Endothelial cell of umbilical vein (primary cell): Measurements from ENCODE around the gene SAP25. TPM values are rescaled to one million over a fixed set of nuclear protein-coding genes. Genes with fewer than 3 reads are reported as not detected.

ENCODE experiments used
- BruUV-seq: library from RNA; stranded (reverse); fragments of 400-500 nt; replicated peaks from 2 replicates; lab custom pipeline; 2021; lab: Mats Ljungman, UMichigan
- CTCF ChIA-PET: fragments of 300-600, 350-600 bp; sonication (Branson Sonifier 250); formaldehyde crosslinking; loops from one replicate; lab custom pipeline; 2021; ENCODE audit warnings: antibody characterized with exemption, inconsistent platforms; lab: Charles Lee
- POLR2A ChIA-PET: fragments of 300-600, 350-600 bp; sonication (Branson Sonifier 250); formaldehyde crosslinking; loops from one replicate; lab custom pipeline; 2021; ENCODE audit warnings: antibody characterized with exemption, inconsistent platforms; lab: Charles Lee
- DNase-seq: peaks from one replicate; pipeline ENCODE4 v3.0.0-alpha.2; 2011; ENCODE audit warnings: low read depth, low spot score
- FAIRE-seq: peaks from 2 replicates; lab custom pipeline; 2011; peaks lifted over from hg19 to GRCh38; lab: Jason Lieb, UNC
- H2AFZ ChIP-seq: 2 replicates; pipeline ENCODE4 v1.6.0; 2012; ENCODE audit warnings: low read depth, low read length, control low read depth, inconsistent platforms
- H3K27ac ChIP-seq: 2 replicates; pipeline ENCODE4 v1.5.1; 2011; ENCODE audit warnings: low read depth, mild to moderate bottlenecking, control low read depth, low read length, moderate library complexity; ENCODE audit not compliant: insufficient read depth
- H3K27me3 ChIP-seq, 2 experiments: 2 replicates each; pipeline versions ENCODE4 v1.6.0 to v1.6.1; 2011; ENCODE audit warnings: low read length in 2 of 2, mixed read lengths in 1 of 2; ENCODE audit not compliant: control insufficient read depth in 2 of 2, insufficient read depth in 2 of 2
- H3K36me3 ChIP-seq, 2 experiments: 2 replicates in 1 of 2; 3 replicates in 1 of 2; pipeline ENCODE4 v1.5.1; 2011; ENCODE audit warnings: low read length in 2 of 2, mild to moderate bottlenecking in 1 of 2, moderate library complexity in 1 of 2; ENCODE audit not compliant: control insufficient read depth in 2 of 2, insufficient read depth in 2 of 2; ENCODE audit errors: extremely low read depth in 1 of 2
- H3K4me1 ChIP-seq: 3 replicates; pipeline ENCODE4 v1.5.1; 2011; ENCODE audit warnings: mild to moderate bottlenecking, low read length; ENCODE audit not compliant: control insufficient read depth, insufficient read depth; ENCODE audit errors: extremely low read depth
- H3K4me2 ChIP-seq: 2 replicates; pipeline ENCODE4 v1.6.1; 2011; ENCODE audit warnings: low read length, control low read depth, mixed read lengths; ENCODE audit not compliant: insufficient read depth
- H3K4me3 ChIP-seq, 3 experiments: fragments of 200-600 bp in 1 of 3; sonication (generic), shearing (Covaris generic) in 1 of 3; replicated peaks in 1 of 3; 2 replicates each; pipeline ENCODE4 v1.5.1; 2011 to 2016; ENCODE audit warnings: control low read depth in 3 of 3, low read length in 3 of 3, mild to moderate bottlenecking in 2 of 3, inconsistent platforms in 1 of 3, low read depth in 1 of 3, moderate library complexity in 1 of 3; ENCODE audit not compliant: insufficient read depth in 1 of 3
- H3K79me2 ChIP-seq: 2 replicates; pipeline ENCODE4 v1.6.0; 2012; ENCODE audit warnings: low read length, inconsistent platforms; ENCODE audit not compliant: control insufficient read depth, insufficient read depth
- H3K9ac ChIP-seq: replicated peaks from 2 replicates; pipeline ENCODE3; 2011; ENCODE audit warnings: low read length, control low read depth; ENCODE audit not compliant: insufficient read depth; ENCODE audit errors: extremely low read depth
- H3K9me1 ChIP-seq: replicated peaks from 3 replicates; pipeline ENCODE4 v1.6.0; 2011; ENCODE audit warnings: mild to moderate bottlenecking, low read length; ENCODE audit not compliant: control insufficient read depth, insufficient read depth; ENCODE audit errors: extremely low read depth
- H3K9me3 ChIP-seq: replicated peaks from 2 replicates; pipeline ENCODE4 v1.5.1; 2012; ENCODE audit warnings: low read length, inconsistent platforms; ENCODE audit not compliant: control insufficient read depth, insufficient read depth
- H4K20me1 ChIP-seq: replicated peaks from 2 replicates; pipeline ENCODE3; 2011; ENCODE audit warnings: mild to moderate bottlenecking, low read length; ENCODE audit not compliant: control insufficient read depth, insufficient read depth; ENCODE audit errors: extremely low read depth
- EZH2 ChIP-seq: IDR thresholded peaks from 2 replicates; pipeline ENCODE4 v1.6.1; 2012; ENCODE audit warnings: borderline replicate concordance, low read depth, mild to moderate bottlenecking, moderate library complexity, low read length, inconsistent platforms; ENCODE audit not compliant: severe bottlenecking
- FOS ChIP-seq: IDR thresholded peaks from 2 replicates; pipeline ENCODE4 v1.6.1; 2011; ENCODE audit warnings: mild to moderate bottlenecking, low read length, moderate library complexity, borderline replicate concordance; ENCODE audit not compliant: insufficient read depth
- GATA2 ChIP-seq: IDR thresholded peaks from 2 replicates; pipeline ENCODE4 v1.7.0; 2011; ENCODE audit warnings: low read depth, mild to moderate bottlenecking, moderate library complexity, mixed read lengths, low read length; ENCODE audit not compliant: insufficient read length, insufficient read depth
- JUN ChIP-seq: IDR thresholded peaks from 2 replicates; pipeline ENCODE4 v1.6.1; 2011; ENCODE audit warnings: borderline replicate concordance, low read depth; ENCODE audit not compliant: insufficient read length, insufficient read depth
- MAX ChIP-seq: IDR thresholded peaks from 2 replicates; pipeline ENCODE4 v1.6.1; 2011; ENCODE audit not compliant: insufficient read depth, insufficient read length
- MYC ChIP-seq: IDR thresholded peaks from one replicate; pipeline ENCODE4 v1.6.1; 2011; ENCODE audit warnings: mild to moderate bottlenecking, low read depth, low read length
- POLR2A ChIP-seq: IDR thresholded peaks from 2 replicates; pipeline ENCODE4 v1.6.1; 2012; ENCODE audit warnings: low read depth, mild to moderate bottlenecking, control low read depth, low read length
- POLR2AphosphoS5 ChIP-seq: IDR thresholded peaks from 2 replicates; pipeline ENCODE4 v1.6.1; 2012; ENCODE audit warnings: low read depth, mild to moderate bottlenecking, control low read depth, low read length, moderate library complexity; ENCODE audit not compliant: insufficient read depth
- dilution Hi-C: fragments of 300-500 bp; cut with MboI; formaldehyde crosslinking; loops from one replicate; pipeline ENCODE4 v1.15.0; 2019; ENCODE audit warnings: low sequenced_read_pairs; ENCODE audit not compliant: extremely low pct_ligation_motif_present
- intact Hi-C: fragments of 100-400 bp; cut with micrococcal nuclease; formaldehyde crosslinking; loops from one replicate; pipeline ENCODE4 v1.10.0; 2022
- polyA plus RNA-seq, 4 experiments: library from polyadenylated mRNA; depleted of rRNA in 3 of 4; stranded (reverse) in 3 of 4; unstranded in 1 of 4; fragments of >200 nt; gene quantifications; 2 replicates each; pipeline versions ENCODE4 v1.2.1 to v1.2.3, GENCODE V29; 2011 to 2012; ENCODE audit warnings: missing spikeins in 1 of 4
- total RNA-seq: library from RNA; stranded (reverse); gene quantifications from 2 replicates; pipeline ENCODE4 v1.2.3, GENCODE V29; 2021
- TF ChIP-seq, protein P1 (sequence below), 2 donors: IDR thresholded peaks; 1 replicate in 1 of 2; 2 replicates in 1 of 2; pipeline ENCODE4 v1.5.1; 2011; ENCODE audit warnings: low read length in 2 of 2, mild to moderate bottlenecking in 2 of 2, moderate library complexity in 2 of 2, control low read depth in 1 of 2, inconsistent platforms in 1 of 2, low read depth in 1 of 2; ENCODE audit not compliant: insufficient read depth in 1 of 2; ENCODE audit errors: extremely low read depth in 1 of 2

SAP25 gene
- total and polyA plus RNA-seq, 2 donors (not counting 3 experiments of a cell fraction or from before 2014, with no cell fraction given), result 3.2 TPM

DNA sequence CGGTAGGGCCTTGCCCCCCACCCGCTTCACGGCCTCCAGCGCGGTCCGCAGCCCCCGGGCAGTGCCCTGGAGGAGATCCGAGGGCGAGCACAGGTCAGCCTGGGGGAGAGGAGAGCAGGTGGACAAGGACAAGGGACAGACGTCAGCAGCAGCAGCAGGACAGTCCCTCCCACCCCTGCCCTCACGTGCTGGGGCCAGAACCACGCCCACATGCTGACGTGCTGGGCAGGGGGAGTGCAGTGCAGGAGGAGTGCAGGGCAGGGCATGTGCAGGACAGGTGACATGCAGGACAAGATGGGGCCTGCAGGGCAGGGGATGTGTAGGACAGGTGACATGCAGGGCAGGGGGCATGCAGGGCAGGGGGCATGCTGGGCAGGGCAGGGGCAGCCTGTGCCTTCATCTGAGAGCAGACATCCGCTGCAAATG lies 1.5 kb upstream of the SAP25 start:
- H3K79me2 ChIP-seq, result no peaks in the 10 kb centered on the region
- H3K36me3 ChIP-seq, result peaks cover 9 to 41% of the 10 kb centered on the region in 2 experiments
- no peaks in the 10 kb centered on the region for H3K9me3 ChIP-seq
- H3K27ac ChIP-seq, result no peak overlapping the region
- no peak overlapping the region for H3K4me2 ChIP-seq
- ChIA-PET CTCF (no interaction called here), POLR2A (interaction anchor here (0.9 kb wide), 1 partner anchor 10 kb away, joined by 3 read pairs; no protein-coding TSS in a partner anchor)
- no peaks in the 10 kb centered on the region for H3K27me3 ChIP-seq
- TF ChIP-seq FOS (no peak), MYC (no peak), JUN (no peak), EZH2 (no peak), POLR2A (no peak), POLR2AphosphoS5 (no peak), GATA2 (no peak), MAX (no peak)
- TF ChIP-seq, protein P1, sequence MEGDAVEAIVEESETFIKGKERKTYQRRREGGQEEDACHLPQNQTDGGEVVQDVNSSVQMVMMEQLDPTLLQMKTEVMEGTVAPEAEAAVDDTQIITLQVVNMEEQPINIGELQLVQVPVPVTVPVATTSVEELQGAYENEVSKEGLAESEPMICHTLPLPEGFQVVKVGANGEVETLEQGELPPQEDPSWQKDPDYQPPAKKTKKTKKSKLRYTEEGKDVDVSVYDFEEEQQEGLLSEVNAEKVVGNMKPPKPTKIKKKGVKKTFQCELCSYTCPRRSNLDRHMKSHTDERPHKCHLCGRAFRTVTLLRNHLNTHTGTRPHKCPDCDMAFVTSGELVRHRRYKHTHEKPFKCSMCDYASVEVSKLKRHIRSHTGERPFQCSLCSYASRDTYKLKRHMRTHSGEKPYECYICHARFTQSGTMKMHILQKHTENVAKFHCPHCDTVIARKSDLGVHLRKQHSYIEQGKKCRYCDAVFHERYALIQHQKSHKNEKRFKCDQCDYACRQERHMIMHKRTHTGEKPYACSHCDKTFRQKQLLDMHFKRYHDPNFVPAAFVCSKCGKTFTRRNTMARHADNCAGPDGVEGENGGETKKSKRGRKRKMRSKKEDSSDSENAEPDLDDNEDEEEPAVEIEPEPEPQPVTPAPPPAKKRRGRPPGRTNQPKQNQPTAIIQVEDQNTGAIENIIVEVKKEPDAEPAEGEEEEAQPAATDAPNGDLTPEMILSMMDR (IDR thresholded peaks at IDR 0.05; ENCODE audit: extremely low read depth in 1 of 2, insufficient read depth in 1 of 2, low read depth in 1 of 2, low read length in 2 of 2), result no peak
- no peak overlapping the region for H2AFZ ChIP-seq
- H3K4me1 ChIP-seq, result peaks cover 1% of the 10 kb centered on the region
- FAIRE-seq (no peak), DNase-seq (no peak)
- no peak overlapping the region for H3K9ac ChIP-seq
- H3K4me3 ChIP-seq, result no peak overlapping the region
- dilution Hi-C loops (no loop called here), intact Hi-C loops (no loop called here)
- no peaks in the 10 kb centered on the region for H3K9me1 ChIP-seq
- BruUV-seq, result no TSS peak
- H4K20me1 ChIP-seq, result no peaks in the 10 kb centered on the region
